ENCODE measurements around the gene TRIP13.
"Not testable (repeated sequence)": the region's sequence is repeated elsewhere in the genome, so short reads cannot be mapped to it uniquely, and the experiment has no call there.

Gene TRIP13

DNA sequence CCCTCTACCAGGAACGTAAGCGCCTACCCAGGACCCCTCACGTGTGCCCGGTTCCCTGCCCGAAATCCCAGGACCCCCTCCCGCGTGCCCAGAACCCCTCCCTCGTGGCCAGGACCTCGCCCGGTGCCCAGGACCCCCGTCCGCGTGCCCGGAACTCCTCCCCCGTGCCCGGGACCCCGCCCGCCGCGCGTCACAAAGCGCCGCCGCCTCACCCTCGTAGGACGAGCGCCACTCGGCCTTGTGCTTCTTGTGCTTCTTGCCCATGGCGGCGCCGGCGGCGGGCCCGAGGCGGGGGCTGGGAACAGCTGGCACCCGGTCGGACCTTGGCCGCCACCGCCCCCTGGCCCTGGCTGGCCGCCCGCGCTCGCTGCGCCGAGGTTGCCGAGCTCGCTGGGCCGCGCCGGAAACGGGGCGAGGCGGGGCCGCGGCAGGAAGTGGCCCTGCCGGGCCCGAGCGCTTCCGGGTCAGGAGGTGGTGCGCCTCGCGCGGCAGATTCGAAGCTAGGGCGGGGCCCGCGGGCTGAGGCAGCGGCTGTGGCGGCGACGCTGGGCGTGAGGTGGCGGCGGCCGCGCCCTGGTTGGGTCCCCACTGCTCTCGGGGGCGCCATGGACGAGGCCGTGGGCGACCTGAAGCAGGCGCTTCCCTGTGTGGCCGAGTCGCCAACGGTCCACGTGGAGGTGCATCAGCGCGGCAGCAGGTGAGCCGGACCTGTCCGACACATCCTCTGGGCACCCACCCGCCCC lies at the start of gene TRIP13, which contains the start of gene BRD9:
TSS of gene TRIP13 (plus strand) at position 491 of the 743 bp plus-strand sequence. CDS start at position 606, 115 bp downstream.
TSS of gene BRD9 (minus strand) at position 408 of the 743 bp plus-strand sequence. CDS start at position 264, 144 bp downstream.
- DNase-seq, result peak; percentile 85

DNA sequence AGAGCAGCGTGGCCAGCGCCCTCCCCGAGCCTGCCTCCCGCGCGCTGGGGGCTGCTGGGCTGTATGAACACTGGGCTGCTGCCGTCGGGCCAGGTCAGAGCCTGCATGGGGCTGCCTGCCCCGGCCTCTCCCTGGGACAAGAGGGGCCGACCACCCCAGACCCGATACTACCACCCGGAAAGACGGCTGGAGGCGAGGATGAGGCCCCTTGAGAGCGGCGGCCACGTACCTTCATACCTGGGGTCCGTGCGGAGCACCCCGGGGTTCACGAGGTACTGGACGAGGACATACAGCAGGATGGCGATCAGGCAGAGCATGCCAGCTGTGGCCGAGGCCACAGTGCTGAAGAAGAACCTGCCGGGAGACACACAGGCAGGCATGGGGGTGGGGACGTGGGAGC lies 49.3 kb upstream of the TRIP13 start:
- not testable (repeated sequence) for DNase-seq

- not testable (repeated sequence) for DNase-seq
Observed at GRCh38 chr5:843926-844325, 48.8 kb upstream of the TRIP13 start.

GRCh38 chr5:844426-844825 lies 48.3 kb upstream of the TRIP13 start:
- not testable (repeated sequence) for DNase-seq

DNA sequence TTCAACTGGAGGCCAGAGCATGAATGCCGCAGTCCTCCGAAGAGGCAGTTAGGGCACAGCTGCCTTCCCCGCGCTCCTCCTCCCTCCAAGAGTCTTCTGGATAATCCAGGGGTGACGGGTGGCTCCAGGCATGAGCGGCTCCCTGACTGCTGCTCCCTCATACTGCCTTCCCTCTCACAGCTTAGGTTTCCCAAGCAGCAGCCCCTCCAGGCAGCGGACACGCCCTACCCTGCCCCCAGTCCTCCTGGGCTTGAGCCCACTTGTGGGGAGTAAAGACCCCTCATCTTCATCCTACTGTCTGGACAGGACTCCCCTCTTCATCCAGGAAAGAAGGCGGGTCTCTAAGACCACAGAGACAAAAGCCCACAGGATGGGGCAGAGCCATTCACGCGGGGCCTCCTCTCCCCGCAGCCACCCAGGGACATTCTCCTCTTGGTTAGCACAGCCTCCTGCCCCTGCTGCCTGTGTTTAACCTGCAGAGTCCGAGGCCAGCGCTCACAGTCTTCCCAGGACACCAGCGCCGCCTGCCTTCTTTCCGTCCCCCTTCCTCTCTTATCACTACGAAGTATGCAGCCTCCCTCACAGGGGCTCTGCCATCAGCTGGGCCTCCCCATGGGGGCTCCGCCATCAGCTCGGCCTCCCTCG lies 47.5 kb upstream of the TRIP13 start:
- peak; percentile 8 for DNase-seq

- not testable (repeated sequence) for DNase-seq
Observed at GRCh38 chr5:845676-846601, 46.7 kb upstream of the TRIP13 start.

DNA sequence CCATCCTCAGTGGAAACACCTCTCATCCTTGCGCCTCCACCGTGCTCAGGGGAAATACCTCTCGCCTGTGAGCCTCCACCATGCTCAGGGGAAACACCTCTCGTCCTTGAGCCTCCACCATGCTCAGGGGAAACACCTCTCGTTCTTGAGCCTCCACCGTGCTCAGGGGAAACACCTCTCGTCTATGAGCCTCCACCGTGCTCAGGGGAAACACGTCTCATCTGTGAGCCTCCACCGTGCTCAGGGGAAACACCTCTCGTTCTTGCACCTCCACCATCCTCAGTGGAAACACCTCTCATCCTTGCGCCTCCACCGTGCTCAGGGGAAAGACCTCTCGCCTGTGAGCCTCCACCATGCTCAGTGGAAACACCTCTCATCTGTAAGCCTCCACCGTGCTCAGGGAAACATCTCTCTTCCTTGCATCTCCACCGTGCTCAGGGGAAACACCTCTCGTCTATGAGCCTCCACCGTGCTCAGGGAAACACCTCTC lies 46.0 kb upstream of the TRIP13 start:
- DNase-seq, result peak; percentile 6

GRCh38 chr5:847212-847611 lies 45.5 kb upstream of the TRIP13 start:
- DNase-seq, result not testable (repeated sequence)

DNA sequence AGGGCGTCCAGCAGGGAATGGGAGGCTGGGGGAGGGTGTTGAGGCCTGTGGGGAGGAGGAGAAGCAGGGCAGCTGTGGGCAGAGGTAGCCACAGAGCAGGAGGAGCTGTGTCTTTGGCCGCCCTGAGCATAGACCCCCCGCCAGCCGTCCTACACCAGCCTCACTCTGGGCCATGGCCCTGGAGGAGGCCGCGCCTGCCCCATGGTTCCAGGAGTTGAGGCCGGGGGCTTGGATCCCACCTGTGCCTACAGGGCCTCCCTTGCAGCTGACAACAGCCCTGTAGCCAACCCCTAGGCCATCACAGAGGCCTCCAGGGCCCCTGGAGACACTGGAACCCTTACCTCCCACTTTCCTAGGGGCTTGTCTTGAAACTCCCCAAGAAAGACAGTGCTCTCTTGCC lies 44.9 kb upstream of the TRIP13 start:
- DNase-seq, result not testable (repeated sequence)

DNA sequence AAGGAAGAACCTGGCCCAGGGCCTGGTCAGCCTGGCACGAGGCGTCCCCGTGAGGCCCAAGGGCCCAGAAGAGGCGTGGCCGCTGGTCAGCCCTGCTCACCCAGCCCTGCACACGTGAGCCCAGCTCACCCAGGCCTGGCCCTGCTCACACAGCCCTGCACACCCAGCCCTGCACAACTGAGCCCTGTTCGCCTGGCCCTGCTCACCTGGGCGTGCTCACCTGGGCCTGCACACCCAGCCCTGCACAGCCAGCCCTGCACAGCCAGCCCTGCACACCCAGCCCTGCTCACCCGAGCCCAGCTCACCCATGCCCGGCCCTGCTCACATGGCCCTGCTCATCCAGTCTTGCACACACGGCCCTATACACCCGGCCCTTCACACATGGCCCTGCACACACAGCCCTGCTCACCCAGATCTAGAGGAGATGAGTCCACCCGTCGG lies 44.0 kb upstream of the TRIP13 start:
- no peak for DNase-seq

GRCh38 chr5:849651-850301 lies 42.9 kb upstream of the TRIP13 start:
- DNase-seq, result no peak

DNA sequence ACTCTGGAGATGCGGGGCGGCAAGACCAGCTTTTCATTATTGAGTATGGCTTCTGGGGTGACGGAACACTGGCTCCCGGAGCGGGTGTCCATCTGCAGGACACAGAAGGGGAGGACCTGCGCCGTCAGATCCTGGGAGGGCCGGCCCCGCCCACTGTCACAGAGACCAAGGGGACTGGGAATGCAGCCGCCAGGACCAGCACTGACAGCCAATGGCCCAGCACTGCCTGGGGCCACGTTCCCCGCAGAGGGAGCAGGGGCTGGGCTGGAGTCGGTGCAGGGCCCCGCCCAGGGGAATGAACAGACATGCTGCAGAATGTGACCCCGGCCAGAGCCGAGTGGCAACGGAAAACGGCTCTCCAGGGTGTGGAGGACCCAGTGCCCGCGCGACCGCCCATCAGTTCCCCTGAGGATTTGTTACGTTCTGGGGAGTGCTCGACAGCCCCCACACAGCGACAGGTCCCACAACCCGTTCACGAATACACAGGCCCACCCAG lies 42.1 kb upstream of the TRIP13 start, which contains the start of gene ZDHHC11:
TSS of gene ZDHHC11 (minus strand) at position 476 of the 496 bp plus-strand sequence. CDS start at position 92, 384 bp downstream.
- no peak for DNase-seq

GRCh38 chr5:851076-851475 lies 41.6 kb upstream of the TRIP13 start:
- DNase-seq, result no peak

GRCh38 chr5:851553-851952 lies 41.1 kb upstream of the TRIP13 start:
- DNase-seq, result no peak

DNA sequence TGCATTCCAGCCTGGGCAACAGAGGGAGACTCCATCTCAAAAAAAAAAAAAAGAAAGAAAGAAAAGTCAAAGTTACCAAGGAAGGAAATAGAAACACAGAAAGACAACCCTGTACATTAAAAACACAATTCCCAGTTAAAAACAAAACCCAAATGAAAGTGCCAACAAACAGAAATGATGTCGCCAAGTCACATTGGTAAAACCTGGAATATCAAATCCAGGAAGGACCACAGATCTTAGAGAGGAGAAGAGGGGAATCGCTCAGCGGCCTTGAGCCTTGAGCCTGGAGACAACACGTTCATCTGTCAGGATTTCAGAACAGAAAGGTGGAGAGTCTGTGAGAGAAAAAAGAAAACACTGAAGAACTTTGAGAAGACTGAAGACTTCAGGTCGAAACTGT lies 40.7 kb upstream of the TRIP13 start:
- DNase-seq, result no peak

DNA sequence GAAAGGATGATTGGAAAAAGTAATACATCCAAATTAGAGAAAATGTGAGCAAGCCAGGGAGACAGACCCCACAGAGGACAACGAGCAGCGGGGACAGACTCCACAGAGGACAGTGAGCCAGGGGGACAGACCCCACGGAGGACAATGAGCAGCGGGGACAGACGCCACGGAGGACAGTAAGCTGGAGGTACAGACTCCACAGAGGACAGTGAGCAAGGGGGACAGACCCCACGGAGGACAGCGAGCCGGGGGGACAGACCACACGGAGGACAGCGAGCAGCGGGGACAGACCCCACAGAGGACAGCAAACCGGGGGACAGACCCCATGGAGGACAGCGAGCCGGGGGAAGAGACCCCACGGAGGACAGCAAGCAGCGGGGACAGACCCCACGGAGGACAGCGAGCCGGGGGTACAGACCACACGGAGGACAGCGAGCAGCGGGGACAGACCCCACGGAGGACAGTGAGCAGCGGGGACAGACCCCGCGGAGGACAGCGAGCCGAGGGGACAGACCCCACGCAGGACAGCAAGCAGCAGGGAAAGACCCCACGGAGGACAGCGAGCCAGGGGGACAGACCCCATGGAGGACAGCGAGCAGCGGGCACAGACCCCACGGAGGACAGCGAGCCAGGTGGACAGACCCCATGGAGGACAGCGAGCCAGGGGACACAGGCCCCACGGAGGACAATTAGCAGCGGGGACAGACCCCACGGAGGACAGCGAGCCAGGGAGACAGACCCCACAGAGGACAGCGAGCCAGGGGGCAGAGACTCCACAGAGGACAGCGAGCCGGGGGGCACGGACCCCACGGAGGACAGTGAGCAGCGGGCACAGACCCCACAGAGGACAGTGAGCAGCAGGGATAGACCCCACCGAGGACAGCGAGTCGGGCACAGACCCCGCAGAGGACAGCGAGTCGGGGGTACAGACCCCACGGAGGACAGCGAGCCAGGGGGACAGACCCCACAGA lies 40.0 kb upstream of the TRIP13 start:
- DNase-seq, result no peak

DNA sequence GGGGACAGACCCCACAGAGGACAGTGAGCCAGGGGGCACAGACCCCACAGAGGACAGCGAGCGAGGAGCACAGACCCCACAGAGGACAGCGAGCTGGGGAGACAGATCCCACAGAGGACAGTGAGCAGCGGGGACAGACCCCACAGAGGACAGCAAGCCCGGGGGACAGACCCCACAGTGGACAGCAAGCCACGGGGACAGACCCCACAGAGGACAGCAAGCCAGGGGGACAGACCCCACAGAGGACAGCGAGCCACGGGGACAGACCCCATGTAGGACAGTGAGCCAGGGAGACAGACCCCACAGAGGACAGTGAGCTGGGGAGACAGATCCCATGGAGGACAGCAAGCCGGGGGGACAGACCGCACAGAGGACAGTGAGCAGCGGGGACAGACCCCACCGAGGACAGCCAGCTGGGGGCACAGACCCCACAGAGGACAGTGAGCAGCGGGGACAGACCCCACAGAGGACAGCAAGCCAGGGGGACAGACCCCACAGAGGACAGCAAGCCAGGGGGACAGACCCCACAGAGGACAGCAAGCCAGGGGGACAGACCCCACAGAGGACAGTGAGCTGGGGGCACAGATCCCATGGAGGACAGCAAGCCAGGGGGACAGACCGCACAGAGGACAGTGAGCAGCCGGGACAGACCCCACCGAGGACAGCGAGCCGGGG lies 39.1 kb upstream of the TRIP13 start:
- not testable (repeated sequence) for DNase-seq

- DNase-seq, result no peak
Observed at GRCh38 chr5:854217-854616, 38.5 kb upstream of the TRIP13 start.

DNA sequence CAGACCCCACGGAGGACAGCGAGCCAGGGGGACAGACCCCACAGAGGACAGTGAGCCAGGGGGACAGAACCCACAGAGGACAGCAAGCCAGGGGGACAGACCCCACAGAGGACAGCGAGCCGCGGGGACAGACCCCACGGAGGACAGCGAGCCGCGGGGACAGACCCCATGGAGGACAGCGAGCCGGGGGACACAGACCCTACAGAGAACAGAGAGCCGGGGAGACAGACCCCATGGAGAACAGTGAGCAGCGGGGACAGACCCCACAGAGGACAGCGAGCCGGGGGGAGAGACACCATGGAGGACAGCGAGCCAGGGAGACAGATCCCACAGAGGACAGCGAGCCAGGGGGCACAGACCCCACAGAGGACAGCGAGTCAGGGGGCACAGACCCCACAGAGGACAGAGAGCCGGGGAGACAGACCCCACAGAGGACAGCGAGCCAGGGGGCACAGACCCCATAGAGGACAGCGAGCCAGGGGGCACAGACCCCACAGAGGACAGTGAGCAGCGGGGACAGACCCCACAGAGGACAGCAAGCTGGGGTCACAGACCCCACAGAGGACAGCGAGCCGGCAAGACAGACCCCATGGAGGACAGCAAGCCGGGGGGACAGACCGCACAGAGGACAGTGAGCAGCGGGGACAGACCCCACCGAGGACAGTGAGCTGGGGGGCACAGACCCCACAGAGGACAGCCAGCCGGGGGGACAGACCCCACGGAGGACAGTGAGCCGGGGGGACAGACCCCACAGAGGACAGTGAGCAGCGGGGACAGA lies 37.5 kb upstream of the TRIP13 start:
- no peak for DNase-seq
